Measurements from ENCODE around the gene ZBED5. TPM values are rescaled to one million over a fixed set of nuclear protein-coding genes. Genes with fewer than 3 reads are reported as not detected.

The ZBED5 gene
- total RNA-seq, result 29.0 and 31.0 TPM in 2 replicates

GRCh38 chr11:10857709-10858438 is at the start of gene ZBED5:
Gene ZBED5, minus strand, starts transcription at chr11:10858053. Its CDS starts 3,108 bp downstream, at chr11:10854945.
- Histone ChIP-seq H3K4me3 (ENCODE audit: low read depth, low read length) (peak within 1 kb of the TSS; percentile 84), H3K36me3 (ENCODE audit: control insufficient read depth, insufficient read depth, low read length) (no peaks in the 10 kb centered on the region), H3K27me3 (ENCODE audit: control insufficient read depth, insufficient read depth, low read length) (no peaks in the 10 kb centered on the region)
- DNase-seq (ENCODE audit: low read depth), result peak; percentile 83
- TF ChIP-seq, protein P1, sequence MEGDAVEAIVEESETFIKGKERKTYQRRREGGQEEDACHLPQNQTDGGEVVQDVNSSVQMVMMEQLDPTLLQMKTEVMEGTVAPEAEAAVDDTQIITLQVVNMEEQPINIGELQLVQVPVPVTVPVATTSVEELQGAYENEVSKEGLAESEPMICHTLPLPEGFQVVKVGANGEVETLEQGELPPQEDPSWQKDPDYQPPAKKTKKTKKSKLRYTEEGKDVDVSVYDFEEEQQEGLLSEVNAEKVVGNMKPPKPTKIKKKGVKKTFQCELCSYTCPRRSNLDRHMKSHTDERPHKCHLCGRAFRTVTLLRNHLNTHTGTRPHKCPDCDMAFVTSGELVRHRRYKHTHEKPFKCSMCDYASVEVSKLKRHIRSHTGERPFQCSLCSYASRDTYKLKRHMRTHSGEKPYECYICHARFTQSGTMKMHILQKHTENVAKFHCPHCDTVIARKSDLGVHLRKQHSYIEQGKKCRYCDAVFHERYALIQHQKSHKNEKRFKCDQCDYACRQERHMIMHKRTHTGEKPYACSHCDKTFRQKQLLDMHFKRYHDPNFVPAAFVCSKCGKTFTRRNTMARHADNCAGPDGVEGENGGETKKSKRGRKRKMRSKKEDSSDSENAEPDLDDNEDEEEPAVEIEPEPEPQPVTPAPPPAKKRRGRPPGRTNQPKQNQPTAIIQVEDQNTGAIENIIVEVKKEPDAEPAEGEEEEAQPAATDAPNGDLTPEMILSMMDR (IDR thresholded peaks at IDR 0.05; ENCODE audit: insufficient read depth, low read length, poor library complexity, severe bottlenecking), result no peak

DNA sequence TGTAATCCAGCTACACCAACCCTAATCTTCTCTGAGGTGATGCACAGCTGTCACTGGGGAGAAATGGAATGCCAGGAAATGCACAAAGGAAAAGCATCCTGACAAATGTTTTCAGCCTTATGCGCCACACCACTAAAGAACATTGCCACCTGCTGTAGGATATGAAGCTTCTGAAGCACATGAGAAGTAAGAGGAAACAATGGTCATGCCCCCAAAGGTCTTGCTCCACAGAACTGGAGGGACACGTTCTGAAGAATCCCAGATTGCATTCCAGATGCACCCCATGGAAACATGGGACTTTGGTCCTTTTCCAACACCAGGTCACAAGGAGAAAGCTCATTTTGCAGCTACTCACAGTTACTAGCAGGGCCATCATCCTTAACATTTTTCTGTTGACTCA is 48.7 kb upstream of the ZBED5 start:
- Histone ChIP-seq H3K27me3 (ENCODE audit: control insufficient read depth, insufficient read depth, low read length) (no peaks in the 10 kb centered on the region), H3K36me3 (ENCODE audit: control insufficient read depth, insufficient read depth, low read length) (no peaks in the 10 kb centered on the region), H3K4me3 (ENCODE audit: low read depth, low read length) (no peak overlapping the region)
- TF ChIP-seq, protein P1 (IDR thresholded peaks at IDR 0.05; ENCODE audit: insufficient read depth, low read length, poor library complexity, severe bottlenecking), result no peak
- no peak for DNase-seq (ENCODE audit: low read depth)

DNA sequence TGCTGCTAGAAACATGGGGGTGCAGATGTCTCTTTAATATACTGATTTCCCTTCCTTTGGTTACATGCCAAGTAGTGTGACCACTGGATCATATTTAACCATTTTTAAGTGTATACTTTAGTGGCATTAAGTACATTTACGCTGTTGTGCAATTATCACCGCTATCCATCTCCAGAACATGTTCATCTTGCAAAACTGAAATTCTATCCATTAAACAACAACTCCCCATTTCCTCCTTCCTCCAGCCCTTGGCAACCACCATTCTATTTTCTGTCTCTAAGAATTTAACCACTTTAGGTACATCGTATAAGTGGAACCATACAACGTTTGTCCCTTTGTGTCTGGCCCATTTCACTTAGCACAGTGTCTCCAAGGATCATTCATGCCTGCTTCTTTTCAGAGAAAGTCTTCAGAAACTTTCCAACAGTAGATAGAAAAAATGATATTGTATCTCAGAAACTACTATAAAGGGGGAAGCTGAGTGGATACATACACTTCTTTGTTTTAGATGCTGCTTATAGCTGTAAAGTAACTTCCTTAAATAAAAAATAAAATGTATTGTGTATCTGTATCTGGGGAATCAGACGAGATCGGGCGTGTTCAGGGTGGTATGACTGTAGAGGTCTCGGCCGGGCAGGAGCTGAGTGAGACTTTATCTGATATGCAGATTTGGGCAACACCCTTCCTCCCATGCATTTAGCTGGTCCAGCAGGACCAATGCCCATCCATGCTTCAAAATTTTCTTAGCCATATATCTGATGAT is 44.6 kb upstream of the ZBED5 start:
- H3K36me3 ChIP-seq (ENCODE audit: control insufficient read depth, insufficient read depth, low read length), result no peaks in the 10 kb centered on the region
- H3K27me3 ChIP-seq (ENCODE audit: control insufficient read depth, insufficient read depth, low read length), result no peaks in the 10 kb centered on the region
- H3K4me3 ChIP-seq (ENCODE audit: low read depth, low read length), result no peak overlapping the region
- TF ChIP-seq, protein P1 (IDR thresholded peaks at IDR 0.05; ENCODE audit: insufficient read depth, low read length, poor library complexity, severe bottlenecking), result no peak
- no peak for DNase-seq (ENCODE audit: low read depth)

DNA sequence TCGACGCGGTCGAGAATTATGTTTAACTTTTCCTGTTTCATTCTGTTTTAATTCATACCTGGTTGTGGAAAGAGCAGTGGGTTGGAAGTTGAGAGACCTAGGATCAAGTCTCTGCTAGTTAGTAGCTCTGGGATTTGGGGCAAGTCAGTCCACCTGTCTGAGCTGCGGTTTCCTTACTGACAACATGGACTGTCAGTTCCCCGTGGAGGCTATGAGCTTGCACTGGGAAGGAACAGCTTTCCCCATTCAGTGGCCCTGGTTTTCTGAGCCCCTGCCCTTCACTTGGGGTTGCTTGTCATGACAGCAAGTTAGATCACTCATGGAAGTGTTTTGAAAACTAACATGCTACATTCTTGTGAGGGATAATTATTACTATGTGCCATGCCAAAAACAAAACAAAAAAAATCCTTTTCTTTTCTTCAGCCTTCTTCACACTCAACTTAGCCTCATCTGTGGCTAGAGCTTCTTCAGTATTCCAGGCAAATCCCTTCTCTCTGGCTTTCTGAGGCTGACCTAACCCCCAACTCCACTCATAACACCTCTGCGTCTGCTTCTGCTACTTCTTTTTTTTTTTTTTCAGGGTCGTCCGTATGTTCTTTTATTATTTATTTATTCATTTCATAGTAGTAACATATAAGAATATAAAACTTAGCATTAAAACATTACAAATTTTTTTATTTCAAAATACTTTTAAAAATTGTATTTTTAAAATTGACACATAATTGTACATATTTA is 43.0 kb upstream of the ZBED5 start:
- DNase-seq (ENCODE audit: low read depth), result no peak
- H3K4me3 ChIP-seq (ENCODE audit: low read depth, low read length), result no peak overlapping the region
- TF ChIP-seq, protein P1 (IDR thresholded peaks at IDR 0.05; ENCODE audit: insufficient read depth, low read length, poor library complexity, severe bottlenecking), result no peak
- H3K27me3 ChIP-seq (ENCODE audit: control insufficient read depth, insufficient read depth, low read length), result no peaks in the 10 kb centered on the region
- H3K36me3 ChIP-seq (ENCODE audit: control insufficient read depth, insufficient read depth, low read length), result no peaks in the 10 kb centered on the region

DNA sequence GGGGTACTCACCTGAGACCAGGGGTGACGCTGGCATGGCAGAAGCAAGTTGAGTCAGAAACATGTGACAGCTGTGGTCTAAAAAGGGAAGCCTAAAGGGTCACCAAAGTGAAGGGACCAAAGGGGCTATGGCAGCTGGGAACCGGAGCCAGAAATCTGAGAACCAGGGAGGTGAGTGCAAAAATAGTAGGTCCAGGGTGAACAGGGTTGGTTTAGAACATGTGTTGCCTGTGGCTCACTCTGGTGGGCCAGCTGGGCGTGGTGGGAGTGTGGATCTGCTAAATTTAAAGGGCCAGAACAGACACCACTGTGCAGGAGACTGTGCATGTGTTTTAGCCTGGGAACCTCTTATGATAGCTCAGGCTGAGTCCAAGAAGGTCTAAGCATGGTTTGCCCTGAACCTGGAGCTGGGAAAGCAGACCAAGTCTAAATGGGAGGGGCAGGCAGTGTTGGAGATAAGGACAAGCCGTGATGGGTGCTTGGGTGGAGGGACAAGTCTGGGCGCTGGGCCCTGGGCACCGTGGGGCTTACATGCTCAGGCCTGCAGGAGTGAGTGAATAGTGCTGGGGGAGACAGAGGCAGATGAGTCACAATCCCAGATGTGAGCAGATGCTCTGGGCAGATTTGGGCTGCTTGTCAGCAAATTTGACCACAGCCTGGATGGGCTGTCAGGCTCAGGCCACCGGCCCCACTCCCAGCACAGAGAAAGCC is 41.4 kb upstream of the ZBED5 start:
- Histone ChIP-seq H3K36me3 (ENCODE audit: control insufficient read depth, insufficient read depth, low read length) (no peaks in the 10 kb centered on the region), H3K4me3 (ENCODE audit: low read depth, low read length) (no peak overlapping the region), H3K27me3 (ENCODE audit: control insufficient read depth, insufficient read depth, low read length) (no peaks in the 10 kb centered on the region)
- TF ChIP-seq, protein P1 (IDR thresholded peaks at IDR 0.05; ENCODE audit: insufficient read depth, low read length, poor library complexity, severe bottlenecking), result no peak
- no peak for DNase-seq (ENCODE audit: low read depth)
